Measurements from ENCODE around the gene SDCCAG8. TPM values are rescaled to one million over a fixed set of nuclear protein-coding genes. Genes with fewer than 3 reads are reported as not detected.

The SDCCAG8 gene
- total and polyA plus RNA-seq, 2 of the 8 experiments (the other 6 are each of a cell fraction or from before 2014, with no cell fraction given), result 15.6 to 21.0 TPM

GRCh38 chr1:243396876-243397275 lies 141.0 kb downstream of the SDCCAG8 start:
- H3K4ac ChIP-seq (replicated peaks; ENCODE audit: insufficient read length, low read depth, low read length), result no peak overlapping the region
- no peaks in the 10 kb centered on the region for H4K20me1 ChIP-seq (replicated peaks in 1 of 2; ENCODE audit: control insufficient read depth in 1 of 2, insufficient read depth in 2 of 2, low read length in 2 of 2)
- H2BK12ac ChIP-seq (ENCODE audit: low read depth, low read length), result no peak overlapping the region
- H3K23me2 ChIP-seq (ENCODE audit: low read depth, low read length), result no peaks in the 10 kb centered on the region
- no peaks in the 10 kb centered on the region for H3K79me1 ChIP-seq (ENCODE audit: low read depth, low read length)
- 95% methylated on average over 5 of the region's 5 CpGs; no CpG with 5 or more reads in 1 of the 2 experiments for WGBS, 2 experiments (ENCODE audit: extremely low coverage in 1 of 2, insufficient coverage in 1 of 2, insufficient read length in 1 of 2, insufficient replicate concordance in 2 of 2, low coverage in 1 of 2, low lambda C conversion rate in 2 of 2, missing lambda C conversion rate in 1 of 2)
- H3K4me1 ChIP-seq (replicated peaks in 1 of 4; ENCODE audit: control insufficient read depth in 3 of 4, insufficient read depth in 4 of 4, low read length in 3 of 4), result peaks cover 0 to 2% (median 0%) of the 10 kb centered on the region in 4 experiments; a peak in 1 of 7 replicates
- no peak overlapping the region for H2AFZ ChIP-seq (ENCODE audit: low read length)
- H2BK20ac ChIP-seq (ENCODE audit: low read length), result no peak overlapping the region
- H4K91ac ChIP-seq (replicated peaks; ENCODE audit: insufficient read length, low read length), result no peak overlapping the region
- ChIA-PET POLR2A (ENCODE audit: partially characterized antibody) (no interaction called here), CTCF (ENCODE audit: partially characterized antibody) (interaction anchor here (0.7 to 0.9 kb wide), 2 partner anchors 13 to 174 kb away, joined by 3 read pairs; no protein-coding TSS in a partner anchor)
- H2BK15ac ChIP-seq (ENCODE audit: low read length), result no peak overlapping the region
- H3K4me2 ChIP-seq (ENCODE audit: insufficient read depth in 1 of 2, low read depth in 2 of 2, low read length in 2 of 2), result no peak overlapping the region
- DNase-seq (ENCODE audit: low read depth in 1 of 2, low spot score in 2 of 2) (no peak), FAIRE-seq (peak; percentile 60)
- no peak overlapping the region for H4K8ac ChIP-seq (ENCODE audit: extremely low read depth, insufficient read depth, low read length)
- TF ChIP-seq EP300 (IDR thresholded peaks at IDR 0.05; ENCODE audit: borderline replicate concordance in 1 of 2, low read depth in 2 of 2, low read length in 2 of 2) (no peak), POLR2A (IDR thresholded peaks at IDR 0.05; ENCODE audit: control extremely low read depth in 1 of 2, low read depth in 2 of 2, low read length in 2 of 2) (no peak), ATF2 (IDR thresholded peaks at IDR 0.05; ENCODE audit: low read length) (no peak)
- no peaks in the 10 kb centered on the region for H3K9me3 ChIP-seq (ENCODE audit: insufficient read depth in 2 of 2, low read depth in 1 of 2, low read length in 1 of 2)
- no peak overlapping the region for H3K27ac ChIP-seq (ENCODE audit: low read depth, low read length)
- H4K5ac ChIP-seq (ENCODE audit: insufficient read length, low read depth, low read length), result no peak overlapping the region
- H3K36me3 ChIP-seq (ENCODE audit: control insufficient read depth in 2 of 4, insufficient read depth in 4 of 4, low read length in 3 of 4), result no peaks in the 10 kb centered on the region
- no peaks in the 10 kb centered on the region for H3K27me3 ChIP-seq (replicated peaks in 1 of 4; ENCODE audit: control insufficient read depth in 3 of 4, extremely low read depth in 1 of 4, insufficient read depth in 3 of 4, low read length in 3 of 4)
- H3K14ac ChIP-seq (ENCODE audit: insufficient read length), result no peak overlapping the region
- H3K56ac ChIP-seq (replicated peaks; ENCODE audit: insufficient read length, low read depth, low read length), result no peak overlapping the region
- no peak overlapping the region for H3K23ac ChIP-seq (ENCODE audit: insufficient read length)
- H3K79me2 ChIP-seq (ENCODE audit: control insufficient read depth in 1 of 2, insufficient read depth in 2 of 2, low read length in 2 of 2), result no peaks in the 10 kb centered on the region
- no peak overlapping the region for H2BK5ac ChIP-seq (ENCODE audit: low read depth, low read length)
- H2AK5ac ChIP-seq (ENCODE audit: low read depth, low read length), result no peak overlapping the region
- no peak overlapping the region for H3K18ac ChIP-seq (ENCODE audit: extremely low read depth, low read length)
- no peak overlapping the region for H3K9ac ChIP-seq (replicated peaks in 1 of 4; ENCODE audit: extremely low read depth in 1 of 4, low read depth in 3 of 4, low read length in 3 of 4)
- no peak overlapping the region for H3K4me3 ChIP-seq (ENCODE audit: extremely low read depth in 1 of 4, insufficient read depth in 2 of 4, low read depth in 3 of 4, low read length in 4 of 4)
- no peak overlapping the region for H2BK120ac ChIP-seq (replicated peaks; ENCODE audit: low read depth, low read length)

Data from H1 (cell line).